Limb (tissue), 2 donors: ENCODE results near the gene KRT14.
"Not testable (repeated sequence)": the region's sequence is repeated elsewhere in the genome, so short reads cannot be mapped to it uniquely, and the experiment has no call there.

Source experiments
- DNase-seq, 2 donors: peaks; one replicate each; pipeline ENCODE4 v3.0.0-alpha.2; 2016; ENCODE audit errors: extremely low spot score in 2 of 2

Gene KRT14

GRCh38 chr17:41610061-41610517 is 23.4 kb upstream of the KRT14 start:
- DNase-seq = not testable (repeated sequence)

GRCh38 chr17:41606930-41607329 is 20.2 kb upstream of the KRT14 start:
- not testable (repeated sequence) for DNase-seq

- DNase-seq = no peak
These were observed 15.8 kb upstream of the KRT14 start for GRCh38 chr17:41602524-41602923.

- no peak for DNase-seq
These were observed 13.6 kb upstream of the KRT14 start for GRCh38 chr17:41600318-41600717.

GRCh38 chr17:41599680-41600079 is 13.0 kb upstream of the KRT14 start:
- no peak for DNase-seq

GRCh38 chr17:41595585-41595984 is 8.9 kb upstream of the KRT14 start:
- no peak for DNase-seq

- no peak for DNase-seq
These were observed 7.7 kb upstream of the KRT14 start for GRCh38 chr17:41594363-41594915.

GRCh38 chr17:41593306-41593981 is 6.7 kb upstream of the KRT14 start:
- DNase-seq = no peak

GRCh38 chr17:41592601-41593305 is 6.1 kb upstream of the KRT14 start:
- DNase-seq = no peak

GRCh38 chr17:41589301-41589700 is 2.6 kb upstream of the KRT14 start:
- DNase-seq = no peak

- no peak for DNase-seq
These were observed 1.6 kb upstream of the KRT14 start for GRCh38 chr17:41588126-41588810.

GRCh38 chr17:41585301-41586056 is 1.2 kb downstream of the KRT14 start:
- DNase-seq = no peak

GRCh38 chr17:41584331-41584927 is 2.3 kb downstream of the KRT14 start:
- DNase-seq = not testable (repeated sequence)

- DNase-seq = no peak
These were observed 3.3 kb downstream of the KRT14 start for GRCh38 chr17:41583137-41584127.

GRCh38 chr17:41582061-41582968 is 4.4 kb downstream of the KRT14 start:
- DNase-seq = not testable (repeated sequence)

- DNase-seq = no peak
These were observed 5.2 kb downstream of the KRT14 start for GRCh38 chr17:41581366-41582060.

- DNase-seq = no peak
These were observed 5.9 kb downstream of the KRT14 start for GRCh38 chr17:41580687-41581365.

GRCh38 chr17:41580244-41580575 is 6.5 kb downstream of the KRT14 start:
- DNase-seq = no peak
